ENCODE results near the gene OR4A47. TPM values are rescaled to one million over a fixed set of nuclear protein-coding genes. Genes with fewer than 3 reads are reported as not detected.
"Not testable (repeated sequence)": the region's sequence is repeated elsewhere in the genome, so short reads cannot be mapped to it uniquely, and the experiment has no call there.

Gene OR4A47
- not detected in 2 replicates for total RNA-seq

- not testable (repeated sequence) for H3K36me3 ChIP-seq (ENCODE audit: control insufficient read depth, insufficient read depth, low read length); H3K27me3 ChIP-seq (ENCODE audit: control insufficient read depth, insufficient read depth, low read length); DNase-seq (ENCODE audit: low read depth); H3K4me3 ChIP-seq (ENCODE audit: low read depth, low read length); FAIRE-seq
Observed at GRCh38 chr11:48488493-48488892, at the start of gene OR4A47. Gene OR4A47, plus strand, starts transcription at chr11:48488793. Its CDS starts 0 bp downstream, at chr11:48488793.

- FAIRE-seq; H3K4me3 ChIP-seq (ENCODE audit: low read depth, low read length); DNase-seq (ENCODE audit: low read depth); H3K27me3 ChIP-seq (ENCODE audit: control insufficient read depth, insufficient read depth, low read length); H3K36me3 ChIP-seq (ENCODE audit: control insufficient read depth, insufficient read depth, low read length): not testable (repeated sequence)
Observed at GRCh38 chr11:48455909-48456308, 32.7 kb upstream of the OR4A47 start.

GRCh38 chr11:48473966-48474365 lies 14.6 kb upstream of the OR4A47 start:
- FAIRE-seq; H3K4me3 ChIP-seq (ENCODE audit: low read depth, low read length); H3K27me3 ChIP-seq (ENCODE audit: control insufficient read depth, insufficient read depth, low read length); H3K36me3 ChIP-seq (ENCODE audit: control insufficient read depth, insufficient read depth, low read length); DNase-seq (ENCODE audit: low read depth): not testable (repeated sequence)

- not testable (repeated sequence) for H3K27me3 ChIP-seq (ENCODE audit: control insufficient read depth, insufficient read depth, low read length); H3K36me3 ChIP-seq (ENCODE audit: control insufficient read depth, insufficient read depth, low read length); FAIRE-seq; H3K4me3 ChIP-seq (ENCODE audit: low read depth, low read length); DNase-seq (ENCODE audit: low read depth)
Observed at GRCh38 chr11:48474703-48475102, 13.9 kb upstream of the OR4A47 start.

GRCh38 chr11:48506169-48506568 lies 17.6 kb downstream of the OR4A47 start:
- DNase-seq (ENCODE audit: low read depth); H3K4me3 ChIP-seq (ENCODE audit: low read depth, low read length); FAIRE-seq; H3K27me3 ChIP-seq (ENCODE audit: control insufficient read depth, insufficient read depth, low read length); H3K36me3 ChIP-seq (ENCODE audit: control insufficient read depth, insufficient read depth, low read length): not testable (repeated sequence)

- Histone ChIP-seq H3K27me3 (ENCODE audit: control insufficient read depth, insufficient read depth, low read length) (no peaks in the 10 kb centered on the region), H3K4me3 (ENCODE audit: low read depth, low read length) (no peak overlapping the region), H3K36me3 (ENCODE audit: control insufficient read depth, insufficient read depth, low read length) (no peaks in the 10 kb centered on the region)
- no peak for TF ChIP-seq CTCF (IDR thresholded peaks at IDR 0.05; ENCODE audit: insufficient read depth, low read length, severe bottlenecking)
- peak; percentile 13 for DNase-seq (ENCODE audit: low read depth)
- FAIRE-seq: no peak
Observed at GRCh38 chr11:48538991-48539390, 50.4 kb downstream of the OR4A47 start.

Other genes starting within 250 kb of the OR4A47 start
- not detected in 2 replicates for gene OR4X2, start 243.7 kb upstream of the OR4A47 start, total RNA-seq
- gene OR4X1, start 224.9 kb upstream of the OR4A47 start, total RNA-seq: not detected in 2 replicates
- gene OR4S1, start 182.6 kb upstream of the OR4A47 start, total RNA-seq: not detected in 2 replicates
- gene OR4C3, start 163.9 kb upstream of the OR4A47 start, total RNA-seq: not detected in 2 replicates
- not detected in 2 replicates for gene OR4C5, start 122.3 kb upstream of the OR4A47 start, total RNA-seq

Data from bronchial epithelial cell (primary cell).